ENCODE measurements around the gene PLCG1.

DNA sequence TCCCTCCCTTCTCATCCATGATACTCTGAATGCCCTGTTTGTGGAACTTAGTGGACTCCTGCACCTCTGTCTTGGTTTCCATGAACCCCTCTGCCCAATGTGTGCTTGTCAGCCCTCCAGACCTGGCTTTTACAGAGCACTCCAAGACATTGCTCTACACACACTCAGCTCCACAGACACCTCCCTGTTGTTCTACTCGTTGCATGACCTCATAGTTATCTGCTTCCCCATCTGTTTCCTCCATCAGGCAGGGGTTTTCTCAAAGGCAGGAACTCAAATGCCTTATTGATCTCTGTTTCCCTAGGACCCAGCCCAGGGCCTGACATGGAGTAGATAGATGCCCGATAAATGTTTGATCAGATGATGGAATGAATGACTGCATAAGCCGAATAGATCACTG is 13.3 kb downstream of the PLCG1 start:
- TF ChIP-seq ZNF274 (IDR thresholded peaks at IDR 0.05; ENCODE audit: low read depth, low read length) (no peak), ZFX (IDR thresholded peaks at IDR 0.05) (no peak), POLR2AphosphoS5 (IDR thresholded peaks at IDR 0.05; ENCODE audit: low read depth, low read length) (no peak), RAD21 (IDR thresholded peaks at IDR 0.05; ENCODE audit: low read depth) (no peak), CEBPB (IDR thresholded peaks at IDR 0.05; ENCODE audit: low read depth) (no peak)
- TF ChIP-seq, protein P1, sequence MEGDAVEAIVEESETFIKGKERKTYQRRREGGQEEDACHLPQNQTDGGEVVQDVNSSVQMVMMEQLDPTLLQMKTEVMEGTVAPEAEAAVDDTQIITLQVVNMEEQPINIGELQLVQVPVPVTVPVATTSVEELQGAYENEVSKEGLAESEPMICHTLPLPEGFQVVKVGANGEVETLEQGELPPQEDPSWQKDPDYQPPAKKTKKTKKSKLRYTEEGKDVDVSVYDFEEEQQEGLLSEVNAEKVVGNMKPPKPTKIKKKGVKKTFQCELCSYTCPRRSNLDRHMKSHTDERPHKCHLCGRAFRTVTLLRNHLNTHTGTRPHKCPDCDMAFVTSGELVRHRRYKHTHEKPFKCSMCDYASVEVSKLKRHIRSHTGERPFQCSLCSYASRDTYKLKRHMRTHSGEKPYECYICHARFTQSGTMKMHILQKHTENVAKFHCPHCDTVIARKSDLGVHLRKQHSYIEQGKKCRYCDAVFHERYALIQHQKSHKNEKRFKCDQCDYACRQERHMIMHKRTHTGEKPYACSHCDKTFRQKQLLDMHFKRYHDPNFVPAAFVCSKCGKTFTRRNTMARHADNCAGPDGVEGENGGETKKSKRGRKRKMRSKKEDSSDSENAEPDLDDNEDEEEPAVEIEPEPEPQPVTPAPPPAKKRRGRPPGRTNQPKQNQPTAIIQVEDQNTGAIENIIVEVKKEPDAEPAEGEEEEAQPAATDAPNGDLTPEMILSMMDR (IDR thresholded peaks at IDR 0.05 in 2 of 3, conservative IDR thresholded peaks at IDR 0.05 in 1 of 3; ENCODE audit: borderline replicate concordance in 1 of 3, insufficient read depth in 1 of 3, low read depth in 2 of 3, low read length in 2 of 3), result no peak
